Uterus (tissue), 2 donors: Measurements from ENCODE around the gene CTNNBIP1.

Experiments used
- POLR2A ChIP-seq, 2 donors: fragments of 450-650 bp; IDR thresholded peaks; one replicate each; pipeline ENCODE4 v1.6.1; 2016; ENCODE audit warnings: antibody characterized with exemption in 2 of 2, mild to moderate bottlenecking in 1 of 2, moderate library complexity in 1 of 2
- TF ChIP-seq, protein P1 (sequence below), 4 experiments: fragments of 200-600 bp in 2 of 4; fragments of 450-650 bp in 2 of 4; sonication (generic) in 2 of 4; IDR thresholded peaks; one replicate each; pipeline ENCODE4 v1.5.1; 2016 to 2019; ENCODE audit warnings: antibody characterized with exemption in 4 of 4, mild to moderate bottlenecking in 2 of 4, moderate library complexity in 1 of 4

DNA sequence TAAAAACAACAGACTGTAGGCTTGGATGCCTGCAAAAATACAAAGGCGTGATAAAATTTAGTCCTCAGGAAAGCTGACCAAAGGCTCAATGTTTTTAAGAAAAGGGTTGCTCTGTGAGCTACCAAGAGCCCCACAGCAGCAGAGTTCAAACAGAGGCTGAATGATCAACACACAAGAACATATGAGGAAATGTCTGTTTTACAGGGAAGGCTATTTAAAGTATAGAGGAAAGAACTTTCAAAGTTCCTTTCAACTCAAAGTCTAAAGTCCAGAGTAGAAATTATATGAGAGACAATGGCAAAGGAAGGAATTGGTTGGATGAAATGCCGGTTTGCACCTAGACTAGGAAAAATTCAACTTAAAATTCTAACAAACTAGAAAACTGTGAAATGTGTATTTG lies 94.9 kb downstream of the CTNNBIP1 start:
- TF ChIP-seq, protein P1, sequence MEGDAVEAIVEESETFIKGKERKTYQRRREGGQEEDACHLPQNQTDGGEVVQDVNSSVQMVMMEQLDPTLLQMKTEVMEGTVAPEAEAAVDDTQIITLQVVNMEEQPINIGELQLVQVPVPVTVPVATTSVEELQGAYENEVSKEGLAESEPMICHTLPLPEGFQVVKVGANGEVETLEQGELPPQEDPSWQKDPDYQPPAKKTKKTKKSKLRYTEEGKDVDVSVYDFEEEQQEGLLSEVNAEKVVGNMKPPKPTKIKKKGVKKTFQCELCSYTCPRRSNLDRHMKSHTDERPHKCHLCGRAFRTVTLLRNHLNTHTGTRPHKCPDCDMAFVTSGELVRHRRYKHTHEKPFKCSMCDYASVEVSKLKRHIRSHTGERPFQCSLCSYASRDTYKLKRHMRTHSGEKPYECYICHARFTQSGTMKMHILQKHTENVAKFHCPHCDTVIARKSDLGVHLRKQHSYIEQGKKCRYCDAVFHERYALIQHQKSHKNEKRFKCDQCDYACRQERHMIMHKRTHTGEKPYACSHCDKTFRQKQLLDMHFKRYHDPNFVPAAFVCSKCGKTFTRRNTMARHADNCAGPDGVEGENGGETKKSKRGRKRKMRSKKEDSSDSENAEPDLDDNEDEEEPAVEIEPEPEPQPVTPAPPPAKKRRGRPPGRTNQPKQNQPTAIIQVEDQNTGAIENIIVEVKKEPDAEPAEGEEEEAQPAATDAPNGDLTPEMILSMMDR (IDR thresholded peaks at IDR 0.05), result no peak
- no peak for TF ChIP-seq POLR2A (IDR thresholded peaks at IDR 0.05)
